Measurements from ENCODE around the gene PCYT1A.

Gene PCYT1A

GRCh38 chr3:196238612-196239560, 48.6 kb downstream of the PCYT1A start:
- in situ Hi-C loops (cut with HindIII; ENCODE audit: low sequenced_read_pairs), result no loop called here

- in situ Hi-C loops (cut with HindIII; ENCODE audit: low sequenced_read_pairs), result no loop called here
These were observed 50.3 kb downstream of the PCYT1A start for GRCh38 chr3:196237203-196237602.

GRCh38 chr3:196236223-196236622, 51.3 kb downstream of the PCYT1A start:
- in situ Hi-C loops (cut with HindIII; ENCODE audit: low sequenced_read_pairs), result no loop called here

- in situ Hi-C loops (cut with HindIII; ENCODE audit: low sequenced_read_pairs), result no loop called here
These were observed 51.9 kb downstream of the PCYT1A start for GRCh38 chr3:196235452-196236122.

GRCh38 chr3:196232882-196233251, 54.7 kb downstream of the PCYT1A start:
- in situ Hi-C loops (cut with HindIII; ENCODE audit: low sequenced_read_pairs), result no loop called here

- in situ Hi-C loops (cut with HindIII; ENCODE audit: low sequenced_read_pairs), result no loop called here
These were observed 55.2 kb downstream of the PCYT1A start for GRCh38 chr3:196232154-196232881.

- in situ Hi-C loops (cut with HindIII; ENCODE audit: low sequenced_read_pairs), result no loop called here
These were observed 59.7 kb downstream of the PCYT1A start for GRCh38 chr3:196227629-196228493.

GRCh38 chr3:196227121-196227561, 60.4 kb downstream of the PCYT1A start:
- in situ Hi-C loops (cut with HindIII; ENCODE audit: low sequenced_read_pairs), result no loop called here

GRCh38 chr3:196225763-196226364, 61.7 kb downstream of the PCYT1A start:
- in situ Hi-C loops (cut with HindIII; ENCODE audit: low sequenced_read_pairs), result no loop called here

- in situ Hi-C loops (cut with HindIII; ENCODE audit: low sequenced_read_pairs), result no loop called here
These were observed 62.4 kb downstream of the PCYT1A start for GRCh38 chr3:196225086-196225485.

- in situ Hi-C loops (cut with HindIII; ENCODE audit: low sequenced_read_pairs), result no loop called here
These were observed 64.5 kb downstream of the PCYT1A start for GRCh38 chr3:196222876-196223595.

GRCh38 chr3:196220991-196221390, 66.5 kb downstream of the PCYT1A start:
- in situ Hi-C loops (cut with HindIII; ENCODE audit: low sequenced_read_pairs), result no loop called here

- in situ Hi-C loops (cut with HindIII; ENCODE audit: low sequenced_read_pairs), result no loop called here
These were observed 66.9 kb downstream of the PCYT1A start for GRCh38 chr3:196220587-196220986.

GRCh38 chr3:196219970-196220311, 67.6 kb downstream of the PCYT1A start:
- in situ Hi-C loops (cut with HindIII; ENCODE audit: low sequenced_read_pairs), result no loop called here

GRCh38 chr3:196219194-196219969, 68.1 kb downstream of the PCYT1A start:
- in situ Hi-C loops (cut with HindIII; ENCODE audit: low sequenced_read_pairs), result no loop called here

GRCh38 chr3:196218155-196218712, 69.3 kb downstream of the PCYT1A start:
- in situ Hi-C loops (cut with HindIII; ENCODE audit: low sequenced_read_pairs), result no loop called here

- in situ Hi-C loops (cut with HindIII; ENCODE audit: low sequenced_read_pairs), result no loop called here
These were observed 70.0 kb downstream of the PCYT1A start for GRCh38 chr3:196217307-196218154.
